ENCODE measurements around the gene PER1. TPM values are rescaled to one million over a fixed set of nuclear protein-coding genes. Genes with fewer than 3 reads are reported as not detected.

Gene PER1
- total RNA-seq, 3 donors from 2014 or later, result 97.3 to 167 (median 115) TPM

DNA sequence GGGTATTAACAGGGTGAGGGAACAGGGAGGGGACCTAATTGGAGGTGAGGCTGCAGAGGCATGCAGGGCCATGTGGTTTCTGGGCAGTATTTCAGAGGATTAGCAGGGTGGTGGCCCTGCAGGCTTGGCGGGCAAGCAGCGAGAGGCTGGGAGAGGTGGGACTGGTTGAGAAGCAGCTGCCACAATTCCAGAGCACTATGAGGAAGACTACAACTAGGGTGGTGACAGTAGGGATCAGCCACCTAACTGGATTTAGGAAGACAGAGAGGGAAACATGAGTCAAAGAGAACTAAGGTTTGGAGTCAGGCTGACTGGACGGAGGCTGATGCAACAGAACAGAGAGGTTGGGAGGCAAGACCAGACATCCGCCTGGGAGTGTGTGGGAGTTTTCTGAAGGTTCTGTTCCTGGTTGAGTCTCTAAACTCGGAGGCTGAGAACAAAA, 46.2 kb downstream of the PER1 start:
- H3K27ac ChIP-seq, result no peak overlapping the region
- no peaks in the 10 kb centered on the region for H3K9me3 ChIP-seq
- DNase-seq (ENCODE audit: low spot score in 2 of 2), result no peak
- no peaks in the 10 kb centered on the region for H3K36me3 ChIP-seq
- H3K4me3 ChIP-seq, result no peak overlapping the region
- H3K4me1 ChIP-seq, result no peaks in the 10 kb centered on the region
- intact Hi-C loops (cut with DNase I; ENCODE audit: low total_unique reads), result no loop called here
- peaks cover 0 to 2% of the 10 kb centered on the region in 2 donors for H3K27me3 ChIP-seq
- TF ChIP-seq POLR2A (IDR thresholded peaks at IDR 0.05) (no peak), POLR2AphosphoS5 (IDR thresholded peaks at IDR 0.05) (no peak)
- TF ChIP-seq, protein P1, sequence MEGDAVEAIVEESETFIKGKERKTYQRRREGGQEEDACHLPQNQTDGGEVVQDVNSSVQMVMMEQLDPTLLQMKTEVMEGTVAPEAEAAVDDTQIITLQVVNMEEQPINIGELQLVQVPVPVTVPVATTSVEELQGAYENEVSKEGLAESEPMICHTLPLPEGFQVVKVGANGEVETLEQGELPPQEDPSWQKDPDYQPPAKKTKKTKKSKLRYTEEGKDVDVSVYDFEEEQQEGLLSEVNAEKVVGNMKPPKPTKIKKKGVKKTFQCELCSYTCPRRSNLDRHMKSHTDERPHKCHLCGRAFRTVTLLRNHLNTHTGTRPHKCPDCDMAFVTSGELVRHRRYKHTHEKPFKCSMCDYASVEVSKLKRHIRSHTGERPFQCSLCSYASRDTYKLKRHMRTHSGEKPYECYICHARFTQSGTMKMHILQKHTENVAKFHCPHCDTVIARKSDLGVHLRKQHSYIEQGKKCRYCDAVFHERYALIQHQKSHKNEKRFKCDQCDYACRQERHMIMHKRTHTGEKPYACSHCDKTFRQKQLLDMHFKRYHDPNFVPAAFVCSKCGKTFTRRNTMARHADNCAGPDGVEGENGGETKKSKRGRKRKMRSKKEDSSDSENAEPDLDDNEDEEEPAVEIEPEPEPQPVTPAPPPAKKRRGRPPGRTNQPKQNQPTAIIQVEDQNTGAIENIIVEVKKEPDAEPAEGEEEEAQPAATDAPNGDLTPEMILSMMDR (IDR thresholded peaks at IDR 0.05), result no peak

- intact Hi-C loops (cut with DNase I; ENCODE audit: low total_unique reads), result no loop called here
- TF ChIP-seq POLR2AphosphoS5 (IDR thresholded peaks at IDR 0.05), result no peak
- no peak for TF ChIP-seq POLR2A (IDR thresholded peaks at IDR 0.05)
- TF ChIP-seq, protein P1 (IDR thresholded peaks at IDR 0.05), result no peak
- Histone ChIP-seq H3K27me3 (no peaks in the 10 kb centered on the region), H3K4me3 (no peak overlapping the region), H3K4me1 (no peaks in the 10 kb centered on the region), H3K9me3 (no peaks in the 10 kb centered on the region), H3K36me3 (no peaks in the 10 kb centered on the region), H3K27ac (no peak overlapping the region)
- DNase-seq (ENCODE audit: low spot score in 2 of 2), result no peak
These were observed 47.3 kb downstream of the PER1 start for GRCh38 chr17:8104911-8105310.

GRCh38 chr17:8103549-8103948, 48.7 kb downstream of the PER1 start:
- H3K4me3 ChIP-seq, result no peak overlapping the region
- H3K4me1 ChIP-seq, result no peaks in the 10 kb centered on the region
- no peaks in the 10 kb centered on the region for H3K36me3 ChIP-seq
- TF ChIP-seq POLR2A (IDR thresholded peaks at IDR 0.05) (no peak), POLR2AphosphoS5 (IDR thresholded peaks at IDR 0.05) (no peak)
- TF ChIP-seq, protein P1 (IDR thresholded peaks at IDR 0.05), result no peak
- no peaks in the 10 kb centered on the region for H3K9me3 ChIP-seq
- no peaks in the 10 kb centered on the region for H3K27me3 ChIP-seq
- no peak overlapping the region for H3K27ac ChIP-seq
- no peak for DNase-seq (ENCODE audit: low spot score in 2 of 2)
- intact Hi-C loops (cut with DNase I; ENCODE audit: low total_unique reads), result no loop called here

- intact Hi-C loops (cut with DNase I; ENCODE audit: low total_unique reads), result no loop called here
- no peaks in the 10 kb centered on the region for H3K27me3 ChIP-seq
- H3K4me1 ChIP-seq, result no peaks in the 10 kb centered on the region
- H3K36me3 ChIP-seq, result no peaks in the 10 kb centered on the region
- no peak overlapping the region for H3K27ac ChIP-seq
- no peak overlapping the region for H3K4me3 ChIP-seq
- no peak for TF ChIP-seq POLR2AphosphoS5 (IDR thresholded peaks at IDR 0.05)
- no peak for DNase-seq (ENCODE audit: low spot score in 2 of 2)
- no peaks in the 10 kb centered on the region for H3K9me3 ChIP-seq
These were observed 50.5 kb downstream of the PER1 start for GRCh38 chr17:8101721-8102120.

DNA sequence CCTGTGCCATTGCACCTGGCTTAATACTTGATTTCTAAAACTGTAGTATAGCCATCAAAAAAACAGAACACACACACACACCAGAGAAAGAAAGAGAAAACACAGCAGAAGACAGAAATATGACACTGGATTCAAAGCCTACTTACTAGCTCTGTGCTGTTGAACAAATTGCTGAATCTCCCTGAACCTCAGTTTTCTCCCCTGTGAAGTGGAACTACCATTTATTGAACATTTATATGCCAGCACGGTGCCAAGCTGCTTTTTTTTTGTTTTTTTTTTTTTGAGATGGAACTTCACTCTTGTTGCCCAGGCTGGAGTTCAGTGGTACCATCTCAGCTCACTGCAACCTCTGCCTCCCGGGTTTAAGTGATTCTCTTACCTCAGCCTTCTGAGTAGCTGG, 51.4 kb downstream of the PER1 start:
- DNase-seq (ENCODE audit: low spot score in 2 of 2), result no peak

More for the DNA sequence above, 51.4 kb downstream of the PER1 start:
- no peak overlapping the region for H3K4me3 ChIP-seq
- no peak overlapping the region for H3K27ac ChIP-seq
- intact Hi-C loops (cut with DNase I; ENCODE audit: low total_unique reads), result no loop called here
- no peaks in the 10 kb centered on the region for H3K27me3 ChIP-seq
- TF ChIP-seq, protein P1 (IDR thresholded peaks at IDR 0.05), result no peak
- TF ChIP-seq POLR2AphosphoS5 (IDR thresholded peaks at IDR 0.05), result no peak
- TF ChIP-seq POLR2A (IDR thresholded peaks at IDR 0.05), result no peak
- no peaks in the 10 kb centered on the region for H3K36me3 ChIP-seq
- no peaks in the 10 kb centered on the region for H3K9me3 ChIP-seq
- H3K4me1 ChIP-seq, result no peaks in the 10 kb centered on the region
